GM12873 (cell line): ENCODE results near the gene CDAN1.

Experiments used
- CTCF ChIP-seq: IDR thresholded peaks from 2 replicates; pipeline ENCODE4 v1.5.1; 2012; ENCODE audit warnings: low read depth, mild to moderate bottlenecking, moderate library complexity, low read length, control low read depth; ENCODE audit not compliant: insufficient read depth; ENCODE audit errors: missing control alignments

Gene CDAN1

GRCh38 chr15:42691770-42692169 lies 45.2 kb downstream of the CDAN1 start:
- no peak for TF ChIP-seq CTCF

GRCh38 chr15:42691308-42691707 lies 45.6 kb downstream of the CDAN1 start:
- TF ChIP-seq CTCF: no peak

- no peak for TF ChIP-seq CTCF
Measured at GRCh38 chr15:42688301-42688700, 48.6 kb downstream of the CDAN1 start.

GRCh38 chr15:42687740-42688139 lies 49.2 kb downstream of the CDAN1 start:
- no peak for TF ChIP-seq CTCF

GRCh38 chr15:42686281-42686680 lies 50.6 kb downstream of the CDAN1 start:
- TF ChIP-seq CTCF: no peak

GRCh38 chr15:42681119-42681518 lies 55.8 kb downstream of the CDAN1 start:
- no peak for TF ChIP-seq CTCF

- TF ChIP-seq CTCF: no peak
Measured at GRCh38 chr15:42679285-42680141, 57.4 kb downstream of the CDAN1 start.
